ENCODE results near the gene ADGRG3.

The ADGRG3 gene

GRCh38 chr16:57620335-57621231 is 47.5 kb upstream of the ADGRG3 start:
- H3K9ac ChIP-seq (ENCODE audit: low read length): no peak overlapping the region

GRCh38 chr16:57621521-57622271 is 46.4 kb upstream of the ADGRG3 start:
- no peak overlapping the region for H3K9ac ChIP-seq (ENCODE audit: low read length)
- H3K9me3 ChIP-seq (ENCODE audit: insufficient read depth, low read length): no peaks in the 10 kb centered on the region
- H3K36me3 ChIP-seq (ENCODE audit: low read length): no peaks in the 10 kb centered on the region
- no peaks in the 10 kb centered on the region for H3K9me2 ChIP-seq (replicated peaks; ENCODE audit: insufficient read depth, low read length)
- no peaks in the 10 kb centered on the region for H4K20me1 ChIP-seq (ENCODE audit: low read depth, low read length)
- no peak overlapping the region for H2AFZ ChIP-seq (ENCODE audit: low read depth, low read length, severe bottlenecking)
- H3K27ac ChIP-seq (ENCODE audit: low read depth, low read length): no peak overlapping the region
- H3K79me2 ChIP-seq (ENCODE audit: insufficient read depth, low read length): no peaks in the 10 kb centered on the region
- no peaks in the 10 kb centered on the region for H3K27me3 ChIP-seq (ENCODE audit: low read length)
- no peak overlapping the region for H3K4me2 ChIP-seq (ENCODE audit: low read depth, low read length, poor library complexity, severe bottlenecking)
- H3F3A ChIP-seq (ENCODE audit: insufficient read depth): no peaks in the 10 kb centered on the region
- no peak overlapping the region for H3K4me3 ChIP-seq (ENCODE audit: insufficient read depth, low read length, poor library complexity, severe bottlenecking)
- no peak for TF ChIP-seq EZH2phosphoT487 (conservative IDR thresholded peaks at IDR 0.05; ENCODE audit: low read length)
- no peak for TF ChIP-seq CTCF (IDR thresholded peaks at IDR 0.05; ENCODE audit: insufficient read depth, low read length, poor library complexity, severe bottlenecking)

More at GRCh38 chr16:57620335-57621231, 47.5 kb upstream of the ADGRG3 start:
- Histone ChIP-seq H3K27ac (ENCODE audit: low read depth, low read length) (no peak overlapping the region), H3F3A (ENCODE audit: insufficient read depth) (no peaks in the 10 kb centered on the region), H3K36me3 (ENCODE audit: low read length) (no peaks in the 10 kb centered on the region), H3K27me3 (ENCODE audit: low read length) (no peaks in the 10 kb centered on the region), H3K9me2 (replicated peaks; ENCODE audit: insufficient read depth, low read length) (no peaks in the 10 kb centered on the region), H3K4me3 (ENCODE audit: insufficient read depth, low read length, poor library complexity, severe bottlenecking) (no peak overlapping the region), H3K79me2 (ENCODE audit: insufficient read depth, low read length) (no peaks in the 10 kb centered on the region), H2AFZ (ENCODE audit: low read depth, low read length, severe bottlenecking) (no peak overlapping the region), H3K9me3 (ENCODE audit: insufficient read depth, low read length) (no peaks in the 10 kb centered on the region), H3K4me2 (ENCODE audit: low read depth, low read length, poor library complexity, severe bottlenecking) (no peak overlapping the region), H4K20me1 (ENCODE audit: low read depth, low read length) (no peaks in the 10 kb centered on the region)
- TF ChIP-seq CTCF (IDR thresholded peaks at IDR 0.05; ENCODE audit: insufficient read depth, low read length, poor library complexity, severe bottlenecking) (no peak), EZH2phosphoT487 (conservative IDR thresholded peaks at IDR 0.05; ENCODE audit: low read length) (no peak)

- H3K27ac ChIP-seq (ENCODE audit: low read depth, low read length): no peak overlapping the region
- H3K4me3 ChIP-seq (ENCODE audit: insufficient read depth, low read length, poor library complexity, severe bottlenecking): no peak overlapping the region
- no peaks in the 10 kb centered on the region for H3K79me2 ChIP-seq (ENCODE audit: insufficient read depth, low read length)
- H4K20me1 ChIP-seq (ENCODE audit: low read depth, low read length): no peaks in the 10 kb centered on the region
- no peaks in the 10 kb centered on the region for H3K27me3 ChIP-seq (ENCODE audit: low read length)
- TF ChIP-seq EZH2phosphoT487 (conservative IDR thresholded peaks at IDR 0.05; ENCODE audit: low read length): no peak
- no peak for TF ChIP-seq CTCF (IDR thresholded peaks at IDR 0.05; ENCODE audit: insufficient read depth, low read length, poor library complexity, severe bottlenecking)
- H3F3A ChIP-seq (ENCODE audit: insufficient read depth): no peaks in the 10 kb centered on the region
- no peak overlapping the region for H3K4me2 ChIP-seq (ENCODE audit: low read depth, low read length, poor library complexity, severe bottlenecking)
- H2AFZ ChIP-seq (ENCODE audit: low read depth, low read length, severe bottlenecking): no peak overlapping the region
- no peaks in the 10 kb centered on the region for H3K9me3 ChIP-seq (ENCODE audit: insufficient read depth, low read length)
- no peaks in the 10 kb centered on the region for H3K36me3 ChIP-seq (ENCODE audit: low read length)
- H3K9me2 ChIP-seq (replicated peaks; ENCODE audit: insufficient read depth, low read length): no peaks in the 10 kb centered on the region
- no peak overlapping the region for H3K9ac ChIP-seq (ENCODE audit: low read length)
These were observed 45.5 kb upstream of the ADGRG3 start for GRCh38 chr16:57622361-57623250.

Measured in SU-DHL-6 (cell line).